OCI-LY7 (cell line): ENCODE results near the gene PANK4.

Source experiments
- CTCF ChIP-seq: fragments of 200-600 bp; sonication (generic); conservative IDR thresholded peaks from 2 replicates; pipeline ENCODE4 v1.5.1; 2014; ENCODE audit warnings: mild to moderate bottlenecking, antibody characterized with exemption, low read length, moderate library complexity, mixed read lengths
- EZH2phosphoT487 ChIP-seq: fragments of 200-600 bp; sonication (generic); IDR thresholded peaks from 2 replicates; pipeline ENCODE4 v1.6.1; 2018; ENCODE audit warnings: low read depth, borderline replicate concordance, mild to moderate bottlenecking, mixed run types, antibody characterized with exemption, low read length, moderate library complexity, mixed read lengths

- TF ChIP-seq EZH2phosphoT487 (no peak), CTCF (no peak)
Measured at GRCh38 chr1:2528966-2529783, 2.8 kb upstream of the PANK4 start.
